HL-60 (cell line): ENCODE data around the gene SGMS1.

Source experiments
- DNase-seq, 2 experiments: peaks; one replicate each; pipeline ENCODE4 v3.0.0-alpha.2; 2010 to 2020; ENCODE audit warnings: low read depth in 1 of 2, low spot score in 1 of 2
- H3K27ac ChIP-seq: fragments of 250-450 bp; sonication (Bioruptor Pico); replicated peaks from 2 replicates; pipeline ENCODE4 v1.5.1; 2020; ENCODE audit warnings: mild to moderate bottlenecking, moderate library complexity
- H3K27me3 ChIP-seq: fragments of 250-450 bp; sonication (Bioruptor Pico); 2 replicates; pipeline ENCODE4 v1.5.1; 2021; ENCODE audit warnings: mild to moderate bottlenecking, moderate library complexity; ENCODE audit not compliant: insufficient read depth, poor library complexity, severe bottlenecking
- H3K4me3 ChIP-seq: replicated peaks from 2 replicates; pipeline ENCODE4 v1.5.1; 2011; ENCODE audit warnings: mild to moderate bottlenecking, control low read depth, low read length; ENCODE audit not compliant: insufficient read depth
- GABPA ChIP-seq: IDR thresholded peaks from 2 replicates; pipeline ENCODE4 v1.6.1; 2012; ENCODE audit warnings: low read depth
- POLR2AphosphoS5 ChIP-seq: IDR thresholded peaks from 2 replicates; pipeline ENCODE4 v1.6.1; 2012; ENCODE audit warnings: low read depth
- SPI1 ChIP-seq: IDR thresholded peaks from 2 replicates; pipeline ENCODE4 v1.6.1; 2012; ENCODE audit warnings: low read depth, mild to moderate bottlenecking, borderline replicate concordance
- TF ChIP-seq, protein P1 (sequence below): IDR thresholded peaks from 2 replicates; pipeline ENCODE4 v1.6.1; 2012; ENCODE audit warnings: low read depth; ENCODE audit not compliant: insufficient replicate concordance
- TF ChIP-seq, protein P2 (sequence below): IDR thresholded peaks from one replicate; pipeline ENCODE4 v1.5.1; 2011; ENCODE audit warnings: low read length, control low read depth, inconsistent platforms; ENCODE audit not compliant: insufficient read depth

The SGMS1 gene

DNA sequence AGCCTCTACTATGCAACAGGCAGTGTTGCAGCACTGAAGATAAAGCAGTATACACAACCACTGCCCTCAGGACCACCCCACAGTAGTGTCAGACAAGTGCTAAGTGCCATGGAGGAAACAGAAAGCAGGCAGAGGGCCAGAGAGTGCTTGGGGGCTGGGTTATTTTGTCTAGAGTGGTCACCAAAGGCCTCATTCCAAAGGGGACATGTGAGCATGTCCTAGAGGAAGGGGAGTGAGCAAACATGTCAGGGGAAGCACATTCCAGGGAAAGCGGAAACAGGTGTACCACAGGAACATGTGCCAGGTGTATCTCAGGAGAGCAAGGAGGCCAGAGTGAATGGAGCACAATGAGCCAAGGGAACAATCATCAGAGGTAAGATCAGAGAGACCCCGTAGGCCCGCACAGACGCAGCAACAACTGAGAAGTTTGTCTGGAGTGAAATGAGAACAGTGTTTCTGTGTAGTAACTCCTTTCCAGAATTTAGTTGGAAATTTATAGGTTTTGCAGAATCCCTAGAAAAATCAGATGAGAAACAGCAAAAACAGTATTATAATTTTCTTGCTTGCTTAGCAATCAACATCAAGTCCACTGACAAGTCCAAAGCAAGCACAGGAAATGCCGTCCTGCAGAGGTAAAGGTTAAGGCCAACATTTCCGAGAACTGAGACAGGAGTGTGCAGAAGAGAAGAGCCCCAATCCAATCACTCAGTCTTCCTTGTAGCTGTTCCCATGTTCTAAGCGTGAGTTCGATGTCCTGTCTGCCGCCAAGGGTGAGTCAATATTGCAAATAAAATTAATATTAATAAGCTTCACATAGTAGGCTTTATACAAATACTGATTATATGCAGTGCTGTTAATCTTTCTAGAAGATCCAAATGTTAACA, 67.3 kb downstream of the SGMS1 start:
- Histone ChIP-seq H3K27me3 (no peaks in the 10 kb centered on the region), H3K27ac (no peak overlapping the region), H3K4me3 (no peak overlapping the region)
- no peak for DNase-seq
- no peak for TF ChIP-seq SPI1
- TF ChIP-seq POLR2AphosphoS5 = no peak
- no peak for TF ChIP-seq GABPA
- TF ChIP-seq, protein P1, sequence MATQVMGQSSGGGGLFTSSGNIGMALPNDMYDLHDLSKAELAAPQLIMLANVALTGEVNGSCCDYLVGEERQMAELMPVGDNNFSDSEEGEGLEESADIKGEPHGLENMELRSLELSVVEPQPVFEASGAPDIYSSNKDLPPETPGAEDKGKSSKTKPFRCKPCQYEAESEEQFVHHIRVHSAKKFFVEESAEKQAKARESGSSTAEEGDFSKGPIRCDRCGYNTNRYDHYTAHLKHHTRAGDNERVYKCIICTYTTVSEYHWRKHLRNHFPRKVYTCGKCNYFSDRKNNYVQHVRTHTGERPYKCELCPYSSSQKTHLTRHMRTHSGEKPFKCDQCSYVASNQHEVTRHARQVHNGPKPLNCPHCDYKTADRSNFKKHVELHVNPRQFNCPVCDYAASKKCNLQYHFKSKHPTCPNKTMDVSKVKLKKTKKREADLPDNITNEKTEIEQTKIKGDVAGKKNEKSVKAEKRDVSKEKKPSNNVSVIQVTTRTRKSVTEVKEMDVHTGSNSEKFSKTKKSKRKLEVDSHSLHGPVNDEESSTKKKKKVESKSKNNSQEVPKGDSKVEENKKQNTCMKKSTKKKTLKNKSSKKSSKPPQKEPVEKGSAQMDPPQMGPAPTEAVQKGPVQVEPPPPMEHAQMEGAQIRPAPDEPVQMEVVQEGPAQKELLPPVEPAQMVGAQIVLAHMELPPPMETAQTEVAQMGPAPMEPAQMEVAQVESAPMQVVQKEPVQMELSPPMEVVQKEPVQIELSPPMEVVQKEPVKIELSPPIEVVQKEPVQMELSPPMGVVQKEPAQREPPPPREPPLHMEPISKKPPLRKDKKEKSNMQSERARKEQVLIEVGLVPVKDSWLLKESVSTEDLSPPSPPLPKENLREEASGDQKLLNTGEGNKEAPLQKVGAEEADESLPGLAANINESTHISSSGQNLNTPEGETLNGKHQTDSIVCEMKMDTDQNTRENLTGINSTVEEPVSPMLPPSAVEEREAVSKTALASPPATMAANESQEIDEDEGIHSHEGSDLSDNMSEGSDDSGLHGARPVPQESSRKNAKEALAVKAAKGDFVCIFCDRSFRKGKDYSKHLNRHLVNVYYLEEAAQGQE = no peak
- TF ChIP-seq, protein P2, sequence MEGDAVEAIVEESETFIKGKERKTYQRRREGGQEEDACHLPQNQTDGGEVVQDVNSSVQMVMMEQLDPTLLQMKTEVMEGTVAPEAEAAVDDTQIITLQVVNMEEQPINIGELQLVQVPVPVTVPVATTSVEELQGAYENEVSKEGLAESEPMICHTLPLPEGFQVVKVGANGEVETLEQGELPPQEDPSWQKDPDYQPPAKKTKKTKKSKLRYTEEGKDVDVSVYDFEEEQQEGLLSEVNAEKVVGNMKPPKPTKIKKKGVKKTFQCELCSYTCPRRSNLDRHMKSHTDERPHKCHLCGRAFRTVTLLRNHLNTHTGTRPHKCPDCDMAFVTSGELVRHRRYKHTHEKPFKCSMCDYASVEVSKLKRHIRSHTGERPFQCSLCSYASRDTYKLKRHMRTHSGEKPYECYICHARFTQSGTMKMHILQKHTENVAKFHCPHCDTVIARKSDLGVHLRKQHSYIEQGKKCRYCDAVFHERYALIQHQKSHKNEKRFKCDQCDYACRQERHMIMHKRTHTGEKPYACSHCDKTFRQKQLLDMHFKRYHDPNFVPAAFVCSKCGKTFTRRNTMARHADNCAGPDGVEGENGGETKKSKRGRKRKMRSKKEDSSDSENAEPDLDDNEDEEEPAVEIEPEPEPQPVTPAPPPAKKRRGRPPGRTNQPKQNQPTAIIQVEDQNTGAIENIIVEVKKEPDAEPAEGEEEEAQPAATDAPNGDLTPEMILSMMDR = no peak

DNA sequence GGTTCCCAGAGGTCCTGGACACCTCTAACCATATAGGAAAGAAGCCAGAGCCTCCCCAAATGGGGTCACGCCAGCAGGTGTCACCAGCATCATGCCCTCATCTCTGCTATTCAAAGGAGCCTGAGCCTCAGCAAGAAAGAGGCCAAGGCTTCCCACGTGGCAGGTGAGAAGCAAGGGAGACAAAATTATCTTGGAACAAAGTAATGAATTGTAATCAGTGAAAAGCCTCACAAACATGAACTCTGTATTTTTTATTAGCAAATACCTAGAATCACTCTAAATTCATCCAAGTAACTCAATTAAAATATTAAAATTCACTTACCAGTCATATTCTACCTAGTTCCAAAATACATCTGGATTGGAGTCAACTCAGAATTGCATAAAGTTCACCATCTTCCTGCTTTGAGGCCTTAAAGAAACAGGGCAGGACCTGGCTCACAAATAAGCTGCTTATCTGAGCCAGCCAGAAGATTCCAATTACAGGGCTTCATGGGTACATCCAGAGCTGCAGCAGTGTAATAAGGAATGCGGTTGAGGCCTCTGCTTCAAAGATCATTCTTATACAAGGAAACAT, 68.7 kb downstream of the SGMS1 start:
- no peak overlapping the region for H3K4me3 ChIP-seq
- H3K27ac ChIP-seq = no peak overlapping the region
- H3K27me3 ChIP-seq = no peaks in the 10 kb centered on the region
- no peak for DNase-seq
- TF ChIP-seq SPI1 (no peak), POLR2AphosphoS5 (no peak), GABPA (no peak)
- TF ChIP-seq, protein P2 = no peak
- TF ChIP-seq, protein P1 = no peak

DNA sequence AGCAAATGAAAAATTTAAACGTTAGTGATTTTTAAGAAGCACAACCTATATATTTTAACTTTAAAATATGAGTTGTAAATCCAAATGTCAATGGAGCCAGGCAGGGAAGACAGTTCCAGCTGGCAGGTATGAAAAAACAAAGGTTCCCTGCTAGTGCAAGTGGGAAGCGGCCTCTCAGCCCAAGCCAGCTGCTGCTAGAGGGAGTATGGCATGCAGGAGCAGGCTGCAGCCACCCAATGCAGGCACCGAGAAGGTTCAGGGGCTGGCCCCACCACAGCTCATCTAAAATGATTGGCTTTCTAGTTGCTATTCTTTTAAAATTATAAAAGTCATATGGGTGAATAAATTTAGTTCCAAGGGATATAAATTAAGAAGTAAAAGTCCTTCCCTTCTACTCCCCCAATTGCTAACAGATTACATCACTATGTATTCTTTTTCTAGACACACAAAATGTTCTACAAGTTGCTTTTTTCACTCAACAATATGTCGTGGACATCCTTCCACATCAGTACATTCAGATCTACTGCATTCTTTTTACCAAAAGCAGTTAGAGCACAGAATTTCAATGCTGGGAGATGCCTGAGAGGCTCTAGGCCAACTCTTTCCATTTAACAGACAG, 69.3 kb downstream of the SGMS1 start:
- H3K4me3 ChIP-seq = no peak overlapping the region
- TF ChIP-seq, protein P2 = no peak
- TF ChIP-seq, protein P1 = no peak
- TF ChIP-seq POLR2AphosphoS5 = no peak
- no peak for TF ChIP-seq SPI1
- no peak for TF ChIP-seq GABPA
- H3K27me3 ChIP-seq = no peaks in the 10 kb centered on the region
- H3K27ac ChIP-seq = no peak overlapping the region
- no peak for DNase-seq
